ENCODE measurements around the gene C17orf75.

C17orf75 gene

DNA sequence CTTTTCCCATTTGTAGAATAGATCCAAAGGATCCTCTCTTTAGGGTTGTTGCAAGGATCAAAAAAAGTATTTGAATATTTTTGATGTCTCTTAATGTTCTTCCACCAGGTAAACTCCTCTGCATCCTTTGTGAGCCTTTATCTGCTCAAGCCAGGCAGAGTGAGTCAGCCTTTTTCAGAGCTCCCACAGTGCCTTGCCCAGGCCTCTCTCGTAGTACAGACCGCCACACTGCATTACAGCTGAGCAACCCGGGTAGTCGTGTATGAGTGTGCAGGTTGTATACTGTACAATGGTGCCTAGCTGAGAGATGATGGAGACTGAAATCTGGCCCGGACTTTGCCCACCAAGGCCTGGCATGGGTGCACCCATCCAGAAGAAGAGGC lies 55.5 kb downstream of the C17orf75 start:
- TF ChIP-seq POLR2A (IDR thresholded peaks at IDR 0.05; ENCODE audit: low read depth, low read length) = no peak
- DNase-seq (ENCODE audit: insufficient read length, low spot score) (no peak), FAIRE-seq (no peak)

DNA sequence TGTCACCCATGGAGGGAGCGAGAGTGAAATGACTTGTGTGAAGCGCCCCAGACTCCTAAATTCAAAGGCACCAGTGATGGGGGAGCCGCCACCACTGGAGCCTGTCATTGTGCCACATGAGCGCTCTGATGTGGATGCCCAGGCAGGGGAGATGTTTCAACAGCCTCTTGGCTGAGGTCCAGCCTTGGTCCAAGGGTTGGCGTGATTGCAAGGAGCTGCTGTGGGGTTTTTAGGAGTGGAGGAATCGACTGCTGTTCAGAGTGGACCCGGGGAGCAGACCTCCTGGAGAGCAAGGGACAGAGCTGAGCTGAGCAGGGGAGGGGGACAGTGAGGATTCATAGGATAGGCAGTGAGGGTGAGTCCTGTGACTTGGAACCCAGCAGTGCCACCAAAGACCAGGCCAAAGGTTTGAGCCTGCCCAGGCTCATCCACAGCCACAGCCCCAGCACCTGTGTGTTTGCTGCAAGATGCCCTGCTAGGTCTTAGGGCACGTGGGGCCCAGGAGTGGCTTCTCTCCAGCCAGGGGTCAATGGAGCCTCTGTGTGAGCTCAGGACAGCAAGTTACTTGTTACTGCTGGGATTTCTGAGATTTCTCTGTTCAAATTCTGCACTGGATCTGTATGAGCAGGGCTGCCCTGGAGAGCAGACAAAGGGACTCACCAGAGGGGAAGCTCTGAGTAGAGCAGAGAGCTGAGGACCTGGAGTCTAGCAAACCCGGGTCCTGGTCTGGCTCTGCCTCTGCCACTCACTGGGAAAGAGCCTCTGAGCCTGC lies 56.0 kb downstream of the C17orf75 start:
- DNase-seq (ENCODE audit: insufficient read length, low spot score) (no peak), FAIRE-seq (no peak)
- TF ChIP-seq POLR2A (IDR thresholded peaks at IDR 0.05; ENCODE audit: low read depth, low read length) = no peak

DNA sequence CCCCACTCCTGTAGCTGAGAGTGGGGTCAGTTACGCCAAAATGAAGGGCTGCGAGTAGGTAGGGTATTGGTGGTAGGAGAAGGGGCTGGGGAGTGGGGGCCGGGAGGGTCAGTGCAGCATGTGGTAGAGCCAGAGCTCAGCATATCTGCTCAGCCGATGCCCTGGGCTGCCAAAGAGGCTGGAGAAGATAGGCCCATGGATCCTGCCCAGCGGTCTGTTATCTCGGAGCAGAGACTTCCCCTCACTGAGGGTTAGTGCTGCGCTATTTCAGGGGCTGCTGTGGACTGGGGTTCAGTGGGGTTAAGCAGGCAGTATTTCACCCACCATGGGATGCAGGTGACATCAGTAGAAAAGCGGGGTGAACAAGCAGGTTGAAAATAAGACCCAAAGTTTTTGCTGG lies 56.7 kb downstream of the C17orf75 start:
- DNase-seq (ENCODE audit: insufficient read length, low spot score) (no peak), FAIRE-seq (no peak)
- TF ChIP-seq POLR2A (IDR thresholded peaks at IDR 0.05; ENCODE audit: low read depth, low read length) = no peak

DNA sequence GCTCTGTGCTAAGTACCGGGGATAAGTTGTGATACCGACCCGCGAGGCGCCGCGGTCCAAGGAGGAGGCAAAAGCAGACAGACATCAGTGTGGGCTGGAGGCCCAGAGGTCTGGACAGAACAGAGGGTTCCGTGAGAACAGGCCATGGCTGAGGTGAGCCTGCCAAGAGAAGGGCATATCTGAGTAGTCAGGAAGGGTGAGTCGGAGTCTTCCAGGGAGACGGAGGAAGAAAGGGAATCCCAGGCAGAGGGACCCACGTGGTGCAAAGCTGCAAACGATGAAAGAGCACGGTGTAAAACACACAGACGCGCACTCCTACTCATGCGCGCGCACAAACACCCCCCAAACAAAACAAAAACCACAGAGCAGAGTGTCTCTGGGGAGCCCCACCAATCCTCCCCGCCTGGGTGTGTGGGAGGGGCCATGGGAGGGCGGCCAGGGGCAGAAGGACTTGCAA lies 58.2 kb downstream of the C17orf75 start:
- FAIRE-seq (no peak), DNase-seq (ENCODE audit: insufficient read length, low spot score) (no peak)
- TF ChIP-seq POLR2A (IDR thresholded peaks at IDR 0.05; ENCODE audit: low read depth, low read length) = no peak

DNA sequence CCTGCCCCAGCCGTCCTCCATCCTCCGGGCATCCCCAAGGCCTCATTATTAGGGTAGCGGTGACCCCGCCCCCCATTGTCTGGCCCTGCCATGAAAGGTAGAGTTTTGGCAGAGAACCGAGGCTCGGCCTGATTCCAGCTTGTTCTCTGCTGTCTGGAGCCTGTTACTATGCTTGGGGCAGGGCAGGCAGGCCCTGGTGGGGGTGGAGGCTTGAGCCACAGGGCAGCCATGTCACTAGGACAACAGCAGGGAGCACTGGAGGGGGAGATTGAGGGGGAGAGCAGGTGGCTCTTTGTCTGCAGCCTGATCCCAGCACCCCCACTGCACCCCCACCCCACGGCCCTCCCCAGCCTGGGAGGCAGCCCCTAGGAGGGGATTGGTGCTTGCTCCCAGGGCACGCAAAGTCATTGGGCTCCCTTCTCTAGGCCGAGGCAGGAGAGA lies 60.9 kb downstream of the C17orf75 start:
- TF ChIP-seq POLR2A (IDR thresholded peaks at IDR 0.05; ENCODE audit: low read depth, low read length) = no peak
- DNase-seq (ENCODE audit: insufficient read length, low spot score) (no peak), FAIRE-seq (no peak)

DNA sequence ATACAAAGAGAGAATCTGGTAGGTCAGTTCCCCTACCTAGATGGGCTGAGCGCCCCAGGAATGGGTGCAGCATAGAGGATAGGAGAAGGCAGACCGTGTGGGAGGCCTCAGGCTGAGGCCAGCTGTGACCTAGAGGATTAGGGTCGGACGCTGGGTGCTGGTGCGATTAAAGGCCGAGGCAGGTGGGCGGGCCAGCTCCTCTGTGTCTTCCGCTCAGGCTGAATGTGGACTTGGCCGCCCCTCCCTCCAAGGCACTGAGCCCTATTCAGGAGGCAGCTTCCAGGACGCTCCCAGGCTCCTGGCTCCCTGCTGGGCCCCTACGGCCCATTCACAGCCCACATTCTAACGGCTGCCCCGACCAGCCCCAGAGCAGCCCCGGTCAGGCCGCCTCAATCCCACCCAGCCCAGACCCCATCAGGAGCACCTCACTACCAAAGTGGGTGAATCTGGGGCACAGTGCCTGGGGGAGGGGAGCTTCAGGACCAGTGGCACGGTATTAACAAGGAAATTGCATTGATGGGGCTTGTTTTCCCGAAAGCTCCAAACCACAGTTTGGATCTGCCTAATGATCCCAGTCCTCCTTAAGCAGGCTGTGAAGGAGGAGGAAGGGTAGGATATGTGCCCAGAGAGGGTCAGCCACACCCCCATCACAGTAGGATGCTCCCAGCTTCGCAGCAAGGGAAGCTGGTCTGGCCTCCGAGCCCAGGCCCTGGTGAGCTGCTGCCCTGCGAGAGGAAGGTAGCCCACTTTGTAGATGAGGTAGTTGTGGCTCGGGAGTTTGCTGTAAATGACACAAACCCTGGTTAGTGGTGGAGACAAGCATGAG lies 61.9 kb downstream of the C17orf75 start:
- DNase-seq (ENCODE audit: insufficient read length, low spot score) = no peak
- FAIRE-seq = no peak
- TF ChIP-seq POLR2A (IDR thresholded peaks at IDR 0.05; ENCODE audit: low read depth, low read length) = no peak

DNA sequence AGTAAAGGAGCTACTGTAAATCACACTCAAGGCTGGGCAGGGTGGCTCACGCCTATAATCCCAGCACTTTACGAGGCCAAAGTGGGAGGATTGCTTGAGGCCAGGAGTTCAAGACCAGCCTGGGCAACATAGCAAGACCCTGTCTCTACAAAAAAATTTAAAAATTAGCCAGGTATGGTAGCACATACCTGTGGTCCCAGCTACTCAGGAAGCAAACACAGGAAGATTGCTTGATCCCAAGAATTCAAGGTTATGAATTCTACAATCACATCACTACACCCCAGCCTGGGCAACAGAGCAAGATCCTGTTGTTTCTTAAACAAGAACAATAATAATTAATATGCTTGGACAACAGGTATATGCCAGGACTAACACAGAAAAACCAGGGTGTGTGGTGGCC lies 63.2 kb downstream of the C17orf75 start:
- TF ChIP-seq POLR2A (IDR thresholded peaks at IDR 0.05; ENCODE audit: low read depth, low read length) = no peak
- DNase-seq (ENCODE audit: insufficient read length, low spot score) (no peak), FAIRE-seq (no peak)

Measured in H54 (cell line).